HG03575 (cell line): ENCODE measurements around the gene BIRC6.
"Not testable (repeated sequence)": the region's sequence is repeated elsewhere in the genome, so short reads cannot be mapped to it uniquely, and the experiment has no call there.

Source experiments
- ATAC-seq: cut with Tn5 transposase; IDR thresholded peaks from one replicate; pipeline ENCODE4 v1.9.1; 2021; ENCODE audit not compliant: unreplicated experiment, insufficient number of reproducible peaks, low FRiP score; ENCODE audit errors: extremely low read depth

BIRC6 gene

GRCh38 chr2:32489061-32489460 is 132.2 kb downstream of the BIRC6 start:
- no peak for ATAC-seq

GRCh38 chr2:32491346-32491745 is 134.5 kb downstream of the BIRC6 start:
- no peak for ATAC-seq

- ATAC-seq, result no peak
These were observed 138.3 kb downstream of the BIRC6 start for GRCh38 chr2:32495139-32495538.

GRCh38 chr2:32496662-32497061 is 139.8 kb downstream of the BIRC6 start:
- no peak for ATAC-seq

- no peak for ATAC-seq
These were observed 141.5 kb downstream of the BIRC6 start for GRCh38 chr2:32498306-32498705.

GRCh38 chr2:32502941-32503340 is 146.1 kb downstream of the BIRC6 start:
- no peak for ATAC-seq

- no peak for ATAC-seq
These were observed 148.2 kb downstream of the BIRC6 start for GRCh38 chr2:32504877-32505478.

- ATAC-seq, result no peak
These were observed 149.6 kb downstream of the BIRC6 start for GRCh38 chr2:32506446-32506845.

- no peak for ATAC-seq
These were observed 158.1 kb downstream of the BIRC6 start for GRCh38 chr2:32514946-32515345.

- no peak for ATAC-seq
These were observed 159.7 kb downstream of the BIRC6 start for GRCh38 chr2:32516567-32516966.

GRCh38 chr2:32522770-32523169 is 165.9 kb downstream of the BIRC6 start:
- ATAC-seq, result no peak

GRCh38 chr2:32523686-32524085 is 166.9 kb downstream of the BIRC6 start:
- no peak for ATAC-seq

- ATAC-seq, result no peak
These were observed 175.5 kb downstream of the BIRC6 start for GRCh38 chr2:32532341-32532740.

GRCh38 chr2:32532961-32533360 is 176.1 kb downstream of the BIRC6 start:
- ATAC-seq, result no peak

GRCh38 chr2:32534831-32535230 is 178.0 kb downstream of the BIRC6 start:
- ATAC-seq, result no peak

GRCh38 chr2:32538735-32539134 is 181.9 kb downstream of the BIRC6 start:
- ATAC-seq, result no peak

- ATAC-seq, result not testable (repeated sequence)
These were observed 195.7 kb downstream of the BIRC6 start for GRCh38 chr2:32552483-32552882.

- peak; percentile 68 for ATAC-seq
These were observed 197.1 kb downstream of the BIRC6 start for GRCh38 chr2:32553829-32554432.

GRCh38 chr2:32558492-32558891 is 201.7 kb downstream of the BIRC6 start:
- no peak for ATAC-seq

- ATAC-seq, result no peak
These were observed 202.3 kb downstream of the BIRC6 start for GRCh38 chr2:32559136-32559535.

GRCh38 chr2:32562906-32563305 is 206.1 kb downstream of the BIRC6 start:
- no peak for ATAC-seq
